ES-I3 (cell line): ENCODE results near the gene SYNDIG1.

Experiments
- H3K36me3 ChIP-seq: 2 replicates; pipeline ENCODE4 v1.6.1; 2013; ENCODE audit warnings: mild to moderate bottlenecking, low read length, control low read depth, moderate library complexity; ENCODE audit not compliant: insufficient read depth
- H3K4me1 ChIP-seq: 2 replicates; pipeline ENCODE4 v1.6.1; 2013; ENCODE audit warnings: mild to moderate bottlenecking, control low read depth, low read length; ENCODE audit not compliant: insufficient read depth
- H3K9ac ChIP-seq: 2 replicates; pipeline ENCODE4 v1.6.1; 2013; ENCODE audit warnings: low read depth, mild to moderate bottlenecking, low read length, moderate library complexity
- H3K9me3 ChIP-seq: 2 replicates; pipeline ENCODE4 v1.6.1; 2013; ENCODE audit warnings: mild to moderate bottlenecking, low read length, moderate library complexity; ENCODE audit not compliant: control insufficient read depth, insufficient read depth

Gene SYNDIG1

GRCh38 chr20:24665196-24665595, 195.8 kb downstream of the SYNDIG1 start:
- Histone ChIP-seq H3K9ac (no peak overlapping the region), H3K36me3 (no peaks in the 10 kb centered on the region), H3K4me1 (no peaks in the 10 kb centered on the region), H3K9me3 (no peaks in the 10 kb centered on the region)

- no peaks in the 10 kb centered on the region for H3K4me1 ChIP-seq
- H3K9ac ChIP-seq, result no peak overlapping the region
- H3K9me3 ChIP-seq, result no peaks in the 10 kb centered on the region
- H3K36me3 ChIP-seq, result no peaks in the 10 kb centered on the region
These were observed 196.3 kb downstream of the SYNDIG1 start for GRCh38 chr20:24665741-24666191.

GRCh38 chr20:24667689-24668383, 198.4 kb downstream of the SYNDIG1 start:
- Histone ChIP-seq H3K4me1 (no peaks in the 10 kb centered on the region), H3K9ac (no peak overlapping the region), H3K9me3 (no peaks in the 10 kb centered on the region), H3K36me3 (no peaks in the 10 kb centered on the region)

GRCh38 chr20:24668384-24668702, 198.9 kb downstream of the SYNDIG1 start:
- Histone ChIP-seq H3K36me3 (no peaks in the 10 kb centered on the region), H3K9ac (no peak overlapping the region), H3K4me1 (no peaks in the 10 kb centered on the region), H3K9me3 (no peaks in the 10 kb centered on the region)

- Histone ChIP-seq H3K36me3 (no peaks in the 10 kb centered on the region), H3K9me3 (no peaks in the 10 kb centered on the region), H3K4me1 (no peaks in the 10 kb centered on the region), H3K9ac (no peak overlapping the region)
These were observed 199.4 kb downstream of the SYNDIG1 start for GRCh38 chr20:24668791-24669190.

GRCh38 chr20:24669701-24670100, 200.3 kb downstream of the SYNDIG1 start:
- no peaks in the 10 kb centered on the region for H3K4me1 ChIP-seq
- no peaks in the 10 kb centered on the region for H3K9me3 ChIP-seq
- H3K9ac ChIP-seq, result no peak overlapping the region
- no peaks in the 10 kb centered on the region for H3K36me3 ChIP-seq

- no peak overlapping the region for H3K9ac ChIP-seq
These were observed 201.0 kb downstream of the SYNDIG1 start for GRCh38 chr20:24670341-24670872.

GRCh38 chr20:24670981-24671380, 201.6 kb downstream of the SYNDIG1 start:
- Histone ChIP-seq H3K4me1 (no peaks in the 10 kb centered on the region), H3K9ac (no peak overlapping the region), H3K36me3 (no peaks in the 10 kb centered on the region), H3K9me3 (no peaks in the 10 kb centered on the region)

More at GRCh38 chr20:24670341-24670872, 201.0 kb downstream of the SYNDIG1 start:
- H3K4me1 ChIP-seq, result no peaks in the 10 kb centered on the region
- H3K36me3 ChIP-seq, result no peaks in the 10 kb centered on the region
- H3K9me3 ChIP-seq, result no peaks in the 10 kb centered on the region

GRCh38 chr20:24672181-24672880, 202.9 kb downstream of the SYNDIG1 start:
- Histone ChIP-seq H3K4me1 (no peaks in the 10 kb centered on the region), H3K9ac (no peak overlapping the region), H3K36me3 (no peaks in the 10 kb centered on the region), H3K9me3 (no peaks in the 10 kb centered on the region)

- Histone ChIP-seq H3K9me3 (no peaks in the 10 kb centered on the region), H3K36me3 (no peaks in the 10 kb centered on the region), H3K4me1 (no peaks in the 10 kb centered on the region), H3K9ac (no peak overlapping the region)
These were observed 203.7 kb downstream of the SYNDIG1 start for GRCh38 chr20:24672886-24673677.

GRCh38 chr20:24673678-24674570, 204.5 kb downstream of the SYNDIG1 start:
- Histone ChIP-seq H3K9ac (no peak overlapping the region), H3K36me3 (no peaks in the 10 kb centered on the region), H3K4me1 (no peaks in the 10 kb centered on the region)

GRCh38 chr20:24674921-24675605, 205.6 kb downstream of the SYNDIG1 start:
- Histone ChIP-seq H3K9ac (no peak overlapping the region), H3K9me3 (no peaks in the 10 kb centered on the region)

More at GRCh38 chr20:24673678-24674570, 204.5 kb downstream of the SYNDIG1 start:
- no peaks in the 10 kb centered on the region for H3K9me3 ChIP-seq

GRCh38 chr20:24675651-24676352, 206.4 kb downstream of the SYNDIG1 start:
- Histone ChIP-seq H3K36me3 (no peaks in the 10 kb centered on the region), H3K9ac (no peak overlapping the region), H3K9me3 (no peaks in the 10 kb centered on the region), H3K4me1 (no peaks in the 10 kb centered on the region)

More at GRCh38 chr20:24674921-24675605, 205.6 kb downstream of the SYNDIG1 start:
- Histone ChIP-seq H3K36me3 (no peaks in the 10 kb centered on the region), H3K4me1 (no peaks in the 10 kb centered on the region)
